CD4-positive, alpha-beta T cell (primary cell): ENCODE data around the gene PAK1. TPM values are rescaled to one million over a fixed set of nuclear protein-coding genes. Genes with fewer than 3 reads are reported as not detected.

Experiments
- ATAC-seq: fragments of 200-7000 bp; cut with Tn5 transposase; one replicate; pipeline ENCODE4 v1.10.0; 2022; ENCODE audit warnings: mild to moderate bottlenecking; ENCODE audit not compliant: poor library complexity
- CTCF ChIA-PET: fragments of 350-600 bp; sonication (Branson Sonifier 250); formaldehyde crosslinking; loops from one replicate; lab custom pipeline; 2021; ENCODE audit warnings: antibody characterized with exemption, inconsistent platforms; lab: Charles Lee
- POLR2A ChIA-PET: fragments of 350-600 bp; sonication (Branson Sonifier 250); formaldehyde crosslinking; loops from one replicate; lab custom pipeline; 2021; ENCODE audit warnings: antibody characterized with exemption, inconsistent platforms; lab: Charles Lee
- DNase-seq, 14 experiments: peaks; one replicate each; pipeline ENCODE4 v3.0.0-alpha.2; 2013 to 2020; ENCODE audit warnings: mixed read lengths in 2 of 14
- H3K27ac ChIP-seq, 2 donors: one replicate each; pipeline versions ENCODE4 v1.5.1 to v1.7.0; 2013; ENCODE audit warnings: low read length in 2 of 2, low read depth in 1 of 2, mild to moderate bottlenecking in 1 of 2
- H3K27me3 ChIP-seq, 2 experiments: 1 replicate in 1 of 2; 2 replicates in 1 of 2; pipeline versions ENCODE4 v1.6.1 to v1.7.0; 2013; ENCODE audit warnings: low read length in 2 of 2, control low read depth in 1 of 2, mild to moderate bottlenecking in 1 of 2, moderate library complexity in 1 of 2; ENCODE audit not compliant: insufficient read depth in 2 of 2, control insufficient read depth in 1 of 2
- H3K36me3 ChIP-seq: one replicate; pipeline ENCODE4 v1.6.1; 2013; ENCODE audit warnings: low read length, control low read depth; ENCODE audit not compliant: insufficient read depth
- H3K4me1 ChIP-seq: one replicate; pipeline ENCODE4 v1.6.1; 2013; ENCODE audit warnings: low read length, control low read depth; ENCODE audit not compliant: insufficient read depth
- H3K4me3 ChIP-seq: one replicate; pipeline ENCODE4 v1.5.1; 2013; ENCODE audit warnings: mild to moderate bottlenecking, low read length, moderate library complexity
- H3K9me3 ChIP-seq, 2 experiments: 1 replicate in 1 of 2; 2 replicates in 1 of 2; pipeline versions ENCODE4 v1.6.1 to v1.7.0; 2013; ENCODE audit warnings: low read length in 2 of 2, mild to moderate bottlenecking in 2 of 2, control low read depth in 1 of 2, moderate library complexity in 1 of 2; ENCODE audit not compliant: control insufficient read depth in 1 of 2, insufficient read depth in 1 of 2
- H3K27ac Mint-ChIP-seq: one replicate; pipeline ENCODE4 v1.8.0; 2020; ENCODE audit warnings: mixed read lengths
- H3K27me3 Mint-ChIP-seq: one replicate; pipeline ENCODE4 v1.8.0; 2021; ENCODE audit warnings: mixed read lengths
- H3K36me3 Mint-ChIP-seq: one replicate; pipeline ENCODE4 v1.8.0; 2021; ENCODE audit warnings: low read depth, mixed read lengths
- H3K4me1 Mint-ChIP-seq: one replicate; pipeline ENCODE4 v1.8.0; 2021; ENCODE audit warnings: low read depth, mixed read lengths
- H3K4me3 Mint-ChIP-seq: one replicate; pipeline ENCODE4 v1.8.0; 2020; ENCODE audit warnings: mild to moderate bottlenecking, mixed read lengths
- H3K9me3 Mint-ChIP-seq: one replicate; pipeline ENCODE4 v1.8.0; 2020; ENCODE audit warnings: mixed read lengths
- intact Hi-C, 2 experiments: fragments of 100-400 bp; cut with DNase I in 1 of 2; cut with micrococcal nuclease in 1 of 2; formaldehyde crosslinking; loops; one replicate each; pipeline versions ENCODE4 v1.15.1 to v1.9.0; 2023 to 2025; cut with DNase I, micrococcal nuclease
- total RNA-seq, 174 experiments: library from RNA in 2 of 174; stranded (reverse) in 2 of 174; gene quantifications; one replicate each; pipeline ENCODE4 v1.2.3 and lab custom pipeline; 2021 to 2026
- TF ChIP-seq, protein P1 (sequence below): fragments of 200-600 bp; IDR thresholded peaks from one replicate; pipeline ENCODE4 v1.8.0; 2022; ENCODE audit warnings: antibody characterized with exemption, mild to moderate bottlenecking

Gene PAK1
- total RNA-seq, 2 experiments from 2014 or later: 6.9 to 12.6 TPM

DNA sequence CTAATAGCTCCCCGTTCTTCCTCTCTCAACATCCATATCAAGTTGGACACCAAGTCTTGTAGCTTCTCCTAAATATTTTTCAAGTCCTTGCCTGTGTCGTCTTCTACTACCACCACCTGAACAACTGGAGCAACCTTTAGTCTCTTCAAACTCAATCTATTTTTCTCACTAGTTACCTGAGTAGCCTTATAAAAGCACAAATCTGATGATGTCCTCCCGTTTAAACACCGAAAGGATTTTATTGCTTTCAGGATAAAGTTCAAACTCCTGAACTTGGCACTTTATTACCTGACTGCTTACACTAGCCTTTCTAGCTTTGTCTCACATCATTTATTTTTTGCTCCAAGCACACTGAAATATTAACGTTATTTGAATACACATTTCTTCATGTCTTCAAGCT, 1.3 kb upstream of the PAK1 start:
- POLR2A ChIA-PET: interaction anchor here (1.6 kb wide), 1 partner anchor 9 kb away, joined by 6 read pairs; no protein-coding TSS in a partner anchor

DNA sequence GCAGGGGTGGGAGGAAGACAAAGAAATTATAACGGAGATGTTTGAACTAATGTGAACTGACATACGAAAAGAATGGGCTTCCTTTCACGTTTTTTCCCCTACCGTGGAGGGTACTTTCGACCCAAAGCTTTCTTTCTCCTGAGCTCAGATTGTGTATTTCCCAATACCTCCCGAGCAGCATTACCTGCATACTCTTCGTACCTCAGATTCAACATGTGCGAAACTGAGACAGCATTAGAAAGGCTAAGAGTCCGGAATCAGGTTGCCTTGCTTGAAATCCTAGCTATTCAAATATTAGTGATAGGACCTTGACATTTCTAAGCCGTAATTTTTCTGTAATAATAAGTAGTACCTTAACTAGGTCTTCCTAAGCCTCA, 778 bp upstream of the PAK1 start:
- Mint-ChIP-seq H3K4me3 (peak overlapping the region; percentile 97), H3K4me1 (peaks cover 25% of the 10 kb centered on the region), H3K27me3 (peaks cover 9% of the 10 kb centered on the region), H3K27ac (peak overlapping the region; percentile 96), H3K9me3 (no peaks in the 10 kb centered on the region), H3K36me3 (peaks cover 5% of the 10 kb centered on the region)
- Histone ChIP-seq H3K4me3 (peak overlapping the region; percentile 64), H3K9me3 (no peaks in the 10 kb centered on the region), H3K27ac (no peak overlapping the region), H3K36me3 (no peaks in the 10 kb centered on the region), H3K4me1 (peaks cover 14% of the 10 kb centered on the region), H3K27me3 (peaks cover 0 to 2% of the 10 kb centered on the region in 2 experiments)
- TF ChIP-seq, protein P1, sequence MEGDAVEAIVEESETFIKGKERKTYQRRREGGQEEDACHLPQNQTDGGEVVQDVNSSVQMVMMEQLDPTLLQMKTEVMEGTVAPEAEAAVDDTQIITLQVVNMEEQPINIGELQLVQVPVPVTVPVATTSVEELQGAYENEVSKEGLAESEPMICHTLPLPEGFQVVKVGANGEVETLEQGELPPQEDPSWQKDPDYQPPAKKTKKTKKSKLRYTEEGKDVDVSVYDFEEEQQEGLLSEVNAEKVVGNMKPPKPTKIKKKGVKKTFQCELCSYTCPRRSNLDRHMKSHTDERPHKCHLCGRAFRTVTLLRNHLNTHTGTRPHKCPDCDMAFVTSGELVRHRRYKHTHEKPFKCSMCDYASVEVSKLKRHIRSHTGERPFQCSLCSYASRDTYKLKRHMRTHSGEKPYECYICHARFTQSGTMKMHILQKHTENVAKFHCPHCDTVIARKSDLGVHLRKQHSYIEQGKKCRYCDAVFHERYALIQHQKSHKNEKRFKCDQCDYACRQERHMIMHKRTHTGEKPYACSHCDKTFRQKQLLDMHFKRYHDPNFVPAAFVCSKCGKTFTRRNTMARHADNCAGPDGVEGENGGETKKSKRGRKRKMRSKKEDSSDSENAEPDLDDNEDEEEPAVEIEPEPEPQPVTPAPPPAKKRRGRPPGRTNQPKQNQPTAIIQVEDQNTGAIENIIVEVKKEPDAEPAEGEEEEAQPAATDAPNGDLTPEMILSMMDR: no peak
- intact Hi-C loops: loop anchor here (5.0 to 10.0 kb wide), 3 partner anchors 62 to 1100 kb away; partner anchors contain the start of genes CAPN5 (in 1 of the 2) and NARS2 (in 1 of the 2)
- ATAC-seq: no peak
- no peak for DNase-seq
- POLR2A ChIA-PET: interaction anchor here (1.6 to 1.7 kb wide), 2 partner anchors 9 to 63 kb away, joined by 6 to 8 read pairs; no protein-coding TSS in a partner anchor
- CTCF ChIA-PET: interaction anchor here (0.8 kb wide), 1 partner anchor 9 kb away, joined by 4 read pairs; no protein-coding TSS in a partner anchor

More for the DNA sequence above, 1.3 kb upstream of the PAK1 start:
- TF ChIP-seq, protein P1: no peak
- H3K4me1 ChIP-seq: peaks cover 14% of the 10 kb centered on the region
- no peak for DNase-seq
- H3K27me3 ChIP-seq: peaks cover 0 to 2% of the 10 kb centered on the region in 2 experiments
- CTCF ChIA-PET: no interaction called here
- H3K4me3 Mint-ChIP-seq: peak overlapping the region; percentile 97
- H3K36me3 ChIP-seq: no peaks in the 10 kb centered on the region
- H3K27ac ChIP-seq: no peak overlapping the region
- no peaks in the 10 kb centered on the region for H3K9me3 ChIP-seq
- H3K27me3 Mint-ChIP-seq: peaks cover 9% of the 10 kb centered on the region
- peak overlapping the region; percentile 96 for H3K27ac Mint-ChIP-seq
- H3K36me3 Mint-ChIP-seq: peaks cover 5% of the 10 kb centered on the region
- ATAC-seq: no peak
- intact Hi-C loops: loop anchor here in 1 of 2 experiments (10.0 kb wide), 2 partner anchors 410 to 1100 kb away; partner anchors contain the start of genes CAPN5 and NARS2
- H3K4me3 ChIP-seq: no peak overlapping the region
- H3K4me1 Mint-ChIP-seq: peaks cover 25% of the 10 kb centered on the region
- no peaks in the 10 kb centered on the region for H3K9me3 Mint-ChIP-seq

DNA sequence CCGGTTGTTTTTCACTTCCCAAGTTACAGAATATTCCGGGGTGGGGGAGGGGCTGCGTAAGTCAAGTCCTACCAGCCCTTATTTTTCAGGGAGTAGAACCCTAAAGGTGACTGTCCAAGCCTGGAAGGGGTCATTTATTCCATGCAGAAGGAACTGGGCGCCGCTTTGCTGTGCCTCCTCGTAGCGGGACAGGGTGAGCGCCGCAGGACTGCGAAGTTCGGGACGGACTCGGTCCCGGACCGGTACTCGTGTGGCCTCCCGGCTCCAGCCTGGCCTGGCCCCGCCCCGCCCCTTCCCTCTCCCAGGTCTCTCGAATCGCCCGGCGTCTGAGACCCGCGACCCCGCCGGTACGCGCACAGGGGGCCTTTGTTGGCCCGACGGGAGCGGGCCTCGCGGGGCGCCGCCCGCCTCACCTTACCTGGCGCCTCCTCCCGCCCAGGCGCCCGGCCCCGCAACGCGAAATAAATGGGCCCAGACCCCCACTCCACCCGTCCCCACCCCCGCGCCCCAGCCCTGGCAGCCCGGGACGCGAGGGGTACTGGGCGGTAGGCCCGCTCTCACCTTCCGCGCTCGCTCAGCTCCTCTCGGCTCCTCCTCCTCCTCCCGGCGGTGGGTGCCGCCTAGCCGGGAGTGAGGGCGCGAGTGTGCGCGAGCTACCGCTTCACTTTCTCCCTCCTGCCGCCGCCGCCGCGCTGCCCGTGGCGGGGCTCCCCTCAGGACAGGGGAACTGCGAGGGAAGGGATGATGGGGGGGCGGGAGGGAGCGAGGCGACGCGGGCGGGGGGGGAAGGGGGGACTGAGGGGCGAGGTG, 698 bp downstream of the PAK1 start:
- H3K27me3 Mint-ChIP-seq: peaks cover 19% of the 10 kb centered on the region
- no peak overlapping the region for H3K27ac ChIP-seq
- TF ChIP-seq, protein P1: no peak

More for the DNA sequence above, 698 bp downstream of the PAK1 start:
- DNase-seq: peak; percentile 12 to 80 (median 51)
- peak overlapping the region; percentile 96 for H3K27ac Mint-ChIP-seq
- Histone ChIP-seq H3K36me3 (no peaks in the 10 kb centered on the region), H3K9me3 (no peaks in the 10 kb centered on the region), H3K4me1 (peaks cover 14% of the 10 kb centered on the region), H3K4me3 (peak overlapping the region; percentile 64), H3K27me3 (peaks cover 2 to 6% of the 10 kb centered on the region in 2 experiments)
- CTCF ChIA-PET: no interaction called here
- H3K4me3 Mint-ChIP-seq: peak overlapping the region; percentile 90
- H3K4me1 Mint-ChIP-seq: peaks cover 25% of the 10 kb centered on the region
- POLR2A ChIA-PET: interaction anchor here (1.7 kb wide), 1 partner anchor 62 kb away, joined by 8 read pairs; no protein-coding TSS in a partner anchor
- peaks cover 5% of the 10 kb centered on the region for H3K36me3 Mint-ChIP-seq
- H3K9me3 Mint-ChIP-seq: no peaks in the 10 kb centered on the region
- peak; percentile 61 for ATAC-seq
- intact Hi-C loops: loop anchor here (2.0 to 10.0 kb wide), 4 partner anchors 60 to 1102 kb away; partner anchors contain the start of genes CAPN5 (in 1 of the 2) and NARS2 (in 1 of the 2)
